HCT116 (cell line): Measurements from ENCODE around the gene RNF152. TPM values are rescaled to one million over a fixed set of nuclear protein-coding genes. Genes with fewer than 3 reads are reported as not detected.

Experiments
- ATAC-seq: fragments of 200-7000 bp; cut with Tn5 transposase; 2 replicates; pipeline ENCODE4 v1.9.1; 2020; ENCODE audit warnings: mild to moderate bottlenecking, moderate library complexity
- BruUV-seq: library from RNA; stranded (reverse); fragments of 400-500 nt; replicated peaks from 2 replicates; lab custom pipeline; 2021; lab: Mats Ljungman, UMichigan
- CTCF ChIA-PET: fragments of 300-600 bp; sonication (Branson Sonifier 250); formaldehyde crosslinking; loops from one replicate; lab custom pipeline; 2021; ENCODE audit warnings: antibody characterized with exemption; lab: Charles Lee
- POLR2A ChIA-PET: fragments of 300-600, 350-600 bp; sonication (Branson Sonifier 250); formaldehyde crosslinking; loops from one replicate; lab custom pipeline; 2021; ENCODE audit warnings: antibody characterized with exemption; lab: Charles Lee
- RAD21 ChIA-PET, 2 experiments: fragments of 300-600 bp; sonication (Branson Sonifier 250); formaldehyde crosslinking; loops; one replicate each; lab custom pipeline; 2023; ENCODE audit warnings: low total read pairs in 2 of 2; ENCODE audit not compliant: uncharacterized antibody in 2 of 2, unreplicated experiment in 2 of 2, low non-redundant PET in 1 of 2; lab: Charles Lee
- DNase-seq: peaks from one replicate; pipeline ENCODE4 v3.0.0-alpha.2; 2010; ENCODE audit warnings: low read depth, low spot score
- H2AFZ ChIP-seq: fragments of 200-600 bp; shearing (Covaris generic), sonication (generic); 2 replicates; pipeline ENCODE4 v1.6.1; 2017; ENCODE audit warnings: low read depth, mixed run types, mixed read lengths, antibody characterized with exemption, low read length; ENCODE audit not compliant: poor library complexity, severe bottlenecking
- H3K27ac ChIP-seq: 2 replicates; pipeline ENCODE4 v1.5.1; 2012; ENCODE audit warnings: low read depth, low read length
- H3K27me3 ChIP-seq: fragments of 200-600 bp; sonication (generic); 2 replicates; pipeline ENCODE4 v1.6.1; 2016; ENCODE audit warnings: mixed run types, low read length, mixed read lengths; ENCODE audit not compliant: insufficient read depth
- H3K36me3 ChIP-seq, 2 experiments: fragments of 200-500 bp in 1 of 2; fragments of 200-600 bp in 1 of 2; sonication (Bioruptor generic) in 1 of 2; sonication (generic) in 1 of 2; 2 replicates each; pipeline versions ENCODE4 v1.5.1 to v1.6.1; 2014 to 2016; ENCODE audit warnings: low read length in 2 of 2, inconsistent platforms in 1 of 2, mixed read lengths in 1 of 2, mixed run types in 1 of 2; ENCODE audit not compliant: insufficient read depth in 2 of 2, control insufficient read depth in 1 of 2
- H3K4me1 ChIP-seq, 2 experiments: fragments of 200-600 bp in 1 of 2; sonication (generic) in 1 of 2; 2 replicates each; pipeline versions ENCODE4 v1.5.1 to v1.6.1; 2012 to 2017; ENCODE audit warnings: low read length in 2 of 2, inconsistent platforms in 1 of 2, mild to moderate bottlenecking in 1 of 2, mixed read lengths in 1 of 2, mixed run types in 1 of 2, moderate library complexity in 1 of 2; ENCODE audit not compliant: insufficient read depth in 2 of 2, control insufficient read depth in 1 of 2
- H3K4me2 ChIP-seq: fragments of 200-600 bp; sonication (generic); 2 replicates; pipeline ENCODE4 v1.6.1; 2017; ENCODE audit warnings: mixed run types, low read length, mixed read lengths
- H3K4me3 ChIP-seq, 2 experiments: fragments of 200-600 bp in 1 of 2; sonication (generic) in 1 of 2; replicated peaks in 1 of 2; 2 replicates each; pipeline ENCODE4 v1.5.1; 2011 to 2016; ENCODE audit warnings: low read length in 2 of 2, control low read depth in 1 of 2, low read depth in 1 of 2, mild to moderate bottlenecking in 1 of 2, mixed read lengths in 1 of 2, mixed run types in 1 of 2
- H3K79me2 ChIP-seq: fragments of 200-600 bp; sonication (generic); 2 replicates; pipeline ENCODE4 v1.6.1; 2017; ENCODE audit warnings: mild to moderate bottlenecking, mixed run types, low read length, moderate library complexity, mixed read lengths; ENCODE audit not compliant: insufficient read depth
- H3K9ac ChIP-seq: fragments of 200-600 bp; sonication (generic); 2 replicates; pipeline ENCODE4 v1.6.1; 2016; ENCODE audit warnings: low read length, mixed read lengths
- H3K9me2 ChIP-seq: fragments of 200-600 bp; sonication (generic), shearing (Covaris generic); 2 replicates; pipeline ENCODE4 v1.6.1; 2017; ENCODE audit warnings: mixed run types, mild to moderate bottlenecking, moderate library complexity; ENCODE audit not compliant: insufficient read depth
- H3K9me3 ChIP-seq, 2 experiments: fragments of 200-500 bp in 1 of 2; fragments of 200-600 bp in 1 of 2; sonication (Bioruptor generic) in 1 of 2; sonication (generic) in 1 of 2; 2 replicates each; pipeline ENCODE4 v1.6.1; 2014 to 2017; ENCODE audit warnings: low read length in 2 of 2, mixed read lengths in 2 of 2, inconsistent platforms in 1 of 2, low read depth in 1 of 2, mild to moderate bottlenecking in 1 of 2, mixed run types in 1 of 2, moderate library complexity in 1 of 2; ENCODE audit not compliant: control insufficient read depth in 1 of 2, insufficient read depth in 1 of 2
- H4K20me1 ChIP-seq: fragments of 200-600 bp; sonication (generic), shearing (Covaris generic); 2 replicates; pipeline ENCODE4 v1.6.1; 2017; ENCODE audit warnings: mixed run types, mild to moderate bottlenecking, moderate library complexity; ENCODE audit not compliant: insufficient read depth
- CEBPB ChIP-seq: IDR thresholded peaks from 2 replicates; pipeline ENCODE4 v1.6.1; 2012; ENCODE audit warnings: low read depth
- EGR1 ChIP-seq: IDR thresholded peaks from 2 replicates; pipeline ENCODE4 v1.6.1; 2012; ENCODE audit warnings: low read depth
- SIN3A ChIP-seq: IDR thresholded peaks from 2 replicates; pipeline ENCODE4 v1.6.1; 2012; ENCODE audit warnings: low read depth
- SP1 ChIP-seq: IDR thresholded peaks from 2 replicates; pipeline ENCODE4 v1.6.1; 2012; ENCODE audit warnings: low read depth
- ZFX ChIP-seq: fragments of 450-650 bp; IDR thresholded peaks from 2 replicates; pipeline ENCODE4 v1.6.1; 2017
- ZNF274 ChIP-seq: fragments of 200-500 bp; sonication (Bioruptor generic); IDR thresholded peaks from 2 replicates; pipeline ENCODE4 v1.6.1; 2014; ENCODE audit warnings: mild to moderate bottlenecking, low read depth, low read length, inconsistent platforms
- intact Hi-C: fragments of 100-400 bp; cut with micrococcal nuclease; formaldehyde crosslinking; loops from 2 replicates; pipeline ENCODE4 v1.10.0; 2022
- total RNA-seq: library from RNA; stranded (reverse); gene quantifications from one replicate; pipeline ENCODE4 v1.2.1, GENCODE V29; 2021; ENCODE audit not compliant: unreplicated experiment

The RNF152 gene
- total RNA-seq, 1 experiment from 2014 or later, result 0.47 TPM

- no peak for TF ChIP-seq EGR1
These were observed 39.0 kb upstream of the RNF152 start (continued) for GRCh38 chr18:61931654-61932379.

DNA sequence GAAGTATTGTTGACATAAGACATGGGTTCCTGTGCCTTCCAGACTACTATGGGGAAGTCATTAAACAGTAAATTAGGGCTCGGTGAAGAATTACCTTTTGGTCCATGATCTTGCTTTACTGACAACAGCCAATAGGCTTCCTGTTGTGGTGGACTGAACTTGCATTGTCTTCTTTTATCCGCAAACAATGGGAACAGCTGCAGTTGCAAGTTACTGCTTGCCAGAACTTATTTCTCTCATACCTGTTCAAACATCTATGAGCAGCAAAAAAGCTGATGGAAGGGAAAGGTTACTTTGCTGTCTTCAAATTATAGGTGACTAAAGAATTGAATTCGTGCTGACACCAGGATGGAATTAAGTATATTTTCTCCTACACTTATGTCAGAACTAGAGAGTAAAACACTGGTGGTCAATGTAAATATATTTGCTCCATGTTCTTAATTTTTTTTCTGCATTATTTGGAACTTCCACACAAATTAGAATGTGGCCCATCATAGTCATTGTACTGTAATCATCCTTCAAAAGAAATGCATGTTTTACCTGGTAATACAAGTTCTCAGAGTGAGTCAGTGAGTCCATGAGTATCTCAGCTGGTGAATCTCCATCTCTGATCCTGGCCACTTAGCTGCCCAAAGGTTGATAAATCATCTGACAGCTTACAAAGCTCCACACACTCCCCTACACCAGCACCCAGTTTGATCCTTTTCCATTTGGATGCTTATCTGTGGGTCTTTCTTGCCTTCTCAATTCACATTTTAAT is 37.3 kb upstream of the RNF152 start:
- Histone ChIP-seq H3K9ac (no peak overlapping the region), H3K36me3 (no peaks in the 10 kb centered on the region), H3K27ac (no peak overlapping the region), H3K4me1 (no peaks in the 10 kb centered on the region)
- BruUV-seq, result no TSS peak
- CTCF ChIA-PET, result no interaction called here
- no peak for TF ChIP-seq ZFX
- TF ChIP-seq SP1, result no peak
- no peak for TF ChIP-seq CEBPB
- TF ChIP-seq, all 23 proteins: peak for 0
- H2AFZ ChIP-seq, result no peak overlapping the region
- no peaks in the 10 kb centered on the region for H3K79me2 ChIP-seq
- ATAC-seq (no peak), DNase-seq (no peak)
- no peak overlapping the region for H3K4me3 ChIP-seq
- ChIA-PET POLR2A (no interaction called here), RAD21 (no interaction called here)
- no peaks in the 10 kb centered on the region for H3K27me3 ChIP-seq
- no peaks in the 10 kb centered on the region for H4K20me1 ChIP-seq
- H3K9me3 ChIP-seq, result no peaks in the 10 kb centered on the region
- intact Hi-C loops, result no loop called here
- H3K9me2 ChIP-seq, result no peaks in the 10 kb centered on the region
- H3K4me2 ChIP-seq, result no peak overlapping the region

DNA sequence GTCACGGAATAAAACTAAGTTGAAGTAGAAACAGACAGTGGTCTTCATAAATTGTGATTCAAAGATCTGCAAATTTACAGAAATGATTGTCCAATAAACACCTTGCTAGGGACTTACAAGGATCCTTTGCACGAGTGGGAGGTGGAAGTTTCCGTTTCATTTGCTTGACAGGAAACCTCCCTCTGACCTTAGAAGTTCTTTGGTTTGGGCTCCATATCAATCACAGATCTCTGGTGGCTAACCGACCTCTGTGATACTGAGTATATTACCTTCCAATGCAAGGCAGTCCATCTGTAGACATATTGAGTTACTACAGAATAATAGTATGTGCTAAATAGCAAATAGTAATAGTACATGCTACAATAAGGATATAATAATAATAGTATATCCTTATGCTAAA is 33.7 kb upstream of the RNF152 start:
- Histone ChIP-seq H3K79me2 (no peaks in the 10 kb centered on the region), H3K27me3 (no peaks in the 10 kb centered on the region), H2AFZ (no peak overlapping the region), H3K9me2 (no peaks in the 10 kb centered on the region), H3K4me1 (no peaks in the 10 kb centered on the region), H3K4me2 (no peak overlapping the region), H3K9ac (no peak overlapping the region), H3K4me3 (no peak overlapping the region), H3K9me3 (no peaks in the 10 kb centered on the region), H3K27ac (no peak overlapping the region), H3K36me3 (no peaks in the 10 kb centered on the region), H4K20me1 (no peaks in the 10 kb centered on the region)
- no peak for ATAC-seq
- CTCF ChIA-PET, result no interaction called here
- RAD21 ChIA-PET, result no interaction called here
- BruUV-seq, result no TSS peak
- DNase-seq, result no peak
- POLR2A ChIA-PET, result no interaction called here
- intact Hi-C loops, result no loop called here
- TF ChIP-seq CEBPB (no peak), ZFX (no peak), SIN3A (no peak), ZNF274 (no peak)
